Colonic mucosa (tissue), 4 donors: Measurements from ENCODE around the gene TRAP1. TPM values are rescaled to one million over a fixed set of nuclear protein-coding genes. Genes with fewer than 3 reads are reported as not detected.

Source experiments
- DNase-seq: peaks from one replicate; pipeline ENCODE4 v3.0.0-alpha.2; 2020
- H3K27ac ChIP-seq: fragments of 200-600 bp; one replicate; pipeline ENCODE4 v1.8.0; 2021
- H3K27me3 ChIP-seq: fragments of 200-600 bp; one replicate; pipeline ENCODE4 v1.8.0; 2021
- H3K36me3 ChIP-seq: fragments of 200-600 bp; one replicate; pipeline ENCODE4 v1.8.0; 2021
- H3K4me1 ChIP-seq: fragments of 200-600 bp; one replicate; pipeline ENCODE4 v1.8.0; 2021; ENCODE audit warnings: mild to moderate bottlenecking
- H3K4me3 ChIP-seq: fragments of 200-600 bp; one replicate; pipeline ENCODE4 v1.8.0; 2021
- H3K9ac ChIP-seq, 2 donors: one replicate each; pipeline ENCODE4 v1.7.0; 2013; ENCODE audit warnings: control low read depth in 2 of 2, low read depth in 2 of 2, low read length in 2 of 2
- H3K9me3 ChIP-seq: fragments of 200-600 bp; one replicate; pipeline ENCODE4 v1.8.0; 2021
- CTCF ChIP-seq: fragments of 200-600 bp; IDR thresholded peaks from one replicate; pipeline ENCODE4 v1.8.0; 2022; ENCODE audit warnings: antibody characterized with exemption, mild to moderate bottlenecking
- intact Hi-C: fragments of 100-400 bp; cut with DNase I; formaldehyde crosslinking; loops from one replicate; pipeline ENCODE4 v1.14.1; 2022
- total RNA-seq, 2 donors: library from RNA; stranded (reverse); fragmentation: NEBNext Ultra II Directional in 1 of 2; extraction: Animal tissue kit (Norgen Biotek cat#: 25700) in 1 of 2; gene quantifications; one replicate each; pipeline ENCODE4 v1.2.1, GENCODE V29; 2021
- donor health status: healthy.
- donor health status: DM: no; HTN: no; CAD: no.
- donor health status: DM: no; HTN: no; CAD: no.

The TRAP1 gene
- total RNA-seq = 100 to 1,000 TPM in 1 of 2 donors, 10 to 100 TPM in 1; 75.0 to 165 TPM

- intact Hi-C loops = no loop called here
- no peaks in the 10 kb centered on the region for H3K9me3 ChIP-seq
- TF ChIP-seq CTCF = no peak
Measured at GRCh38 chr16:3717235-3718018, at the start of gene TRAP1. Gene TRAP1, minus strand, starts transcription at chr16:3717524. Its CDS starts 16 bp downstream, at chr16:3717508.

GRCh38 chr16:3766177-3766576 lies 48.9 kb upstream of the TRAP1 start:
- no peak for DNase-seq
- H3K4me3 ChIP-seq = no peak overlapping the region

More at GRCh38 chr16:3717235-3718018, at the start of gene TRAP1:
- DNase-seq = peak; percentile 91
- Histone ChIP-seq H3K27me3 (no peaks in the 10 kb centered on the region), H3K36me3 (no peaks in the 10 kb centered on the region), H3K9ac (peak within 1 kb of the TSS; percentile 90 to 96), H3K4me3 (peak within 1 kb of the TSS; percentile 89), H3K27ac (peak within 1 kb of the TSS; percentile 62), H3K4me1 (peaks cover 3% of the 10 kb centered on the region)

GRCh38 chr16:3764409-3764808 lies 47.1 kb upstream of the TRAP1 start:
- H3K9me3 ChIP-seq = no peaks in the 10 kb centered on the region
- H3K27me3 ChIP-seq = no peaks in the 10 kb centered on the region
- no peak overlapping the region for H3K4me3 ChIP-seq
- DNase-seq = no peak
- no peak overlapping the region for H3K27ac ChIP-seq
- H3K4me1 ChIP-seq = no peaks in the 10 kb centered on the region
- no peak for TF ChIP-seq CTCF
- no peak overlapping the region for H3K9ac ChIP-seq
- peaks cover 25% of the 10 kb centered on the region for H3K36me3 ChIP-seq
- intact Hi-C loops = no loop called here

More at GRCh38 chr16:3766177-3766576, 48.9 kb upstream of the TRAP1 start:
- H3K36me3 ChIP-seq = peaks cover 31% of the 10 kb centered on the region
- no peaks in the 10 kb centered on the region for H3K4me1 ChIP-seq
- no peak overlapping the region for H3K27ac ChIP-seq
- no peaks in the 10 kb centered on the region for H3K9me3 ChIP-seq
- TF ChIP-seq CTCF = no peak
- H3K27me3 ChIP-seq = no peaks in the 10 kb centered on the region
- intact Hi-C loops = no loop called here
- H3K9ac ChIP-seq = no peak overlapping the region

- Histone ChIP-seq H3K4me3 (no peak overlapping the region), H3K27me3 (no peaks in the 10 kb centered on the region), H3K9ac (no peak overlapping the region), H3K36me3 (peaks cover 12% of the 10 kb centered on the region), H3K9me3 (no peaks in the 10 kb centered on the region), H3K27ac (no peak overlapping the region), H3K4me1 (no peaks in the 10 kb centered on the region)
- no peak for TF ChIP-seq CTCF
- intact Hi-C loops = no loop called here
- no peak for DNase-seq
Measured at GRCh38 chr16:3762107-3762750, 44.9 kb upstream of the TRAP1 start.

- intact Hi-C loops = no loop called here
- TF ChIP-seq CTCF = no peak
- Histone ChIP-seq H3K27ac (no peak overlapping the region), H3K4me1 (no peaks in the 10 kb centered on the region), H3K9me3 (no peaks in the 10 kb centered on the region), H3K27me3 (no peaks in the 10 kb centered on the region), H3K9ac (no peak overlapping the region), H3K4me3 (no peak overlapping the region), H3K36me3 (peaks cover 14% of the 10 kb centered on the region)
- DNase-seq = no peak
Measured at GRCh38 chr16:3761375-3762106, 44.2 kb upstream of the TRAP1 start.
